Body of pancreas (tissue), 4 donors: ENCODE data around the gene DNAH10. TPM values are rescaled to one million over a fixed set of nuclear protein-coding genes. Genes with fewer than 3 reads are reported as not detected.

Source experiments
- ATAC-seq: fragments of 150-250 bp; one replicate; pipeline ENCODE4 v1.9.1; 2016
- DNase-seq, 4 donors: peaks; one replicate each; pipeline ENCODE4 v3.0.0-alpha.2; 2019
- H3K27ac ChIP-seq, 4 donors: fragments of 200-600 bp; sonication (generic); 1 replicate in 3 of 4; 2 replicates in 1 of 4; pipeline versions ENCODE4 v1.5.1 to v1.6.1; 2016 to 2019; ENCODE audit warnings: mild to moderate bottlenecking in 1 of 4, mixed read lengths in 1 of 4, moderate library complexity in 1 of 4
- H3K27me3 ChIP-seq, 2 donors: fragments of 200-600 bp; sonication (generic); one replicate each; pipeline ENCODE4 v1.6.0; 2016; ENCODE audit warnings: mild to moderate bottlenecking in 1 of 2
- H3K36me3 ChIP-seq, 2 donors: fragments of 200-600 bp; sonication (generic); replicated peaks in 1 of 2; 2 replicates each; pipeline ENCODE4 v1.5.1; 2016; ENCODE audit warnings: low read depth in 2 of 2; ENCODE audit not compliant: insufficient read depth in 1 of 2
- H3K4me1 ChIP-seq: fragments of 200-600 bp; sonication (generic); one replicate; pipeline ENCODE4 v1.6.0; 2016
- H3K4me3 ChIP-seq, 2 donors: fragments of 200-600 bp; sonication (generic); 1 replicate in 1 of 2; 2 replicates in 1 of 2; pipeline ENCODE4 v1.5.1; 2016 to 2019
- H3K9me3 ChIP-seq, 3 donors: fragments of 200-600 bp; sonication (generic); 1 replicate in 2 of 3; 2 replicates in 1 of 3; pipeline ENCODE4 v1.5.1; 2016
- POLR2A ChIP-seq, 3 donors: fragments of 450-650 bp; IDR thresholded peaks; one replicate each; pipeline ENCODE4 v1.6.1; 2016; ENCODE audit warnings: antibody characterized with exemption in 3 of 3, mild to moderate bottlenecking in 2 of 3
- WGBS, 2 donors: methylation state at CpG; one replicate each; pipeline ENCODE4 v1.1.5; 2017; 5-methylcytosine and 5-hydroxymethylcytosine counted together
- intact Hi-C: fragments of 100-400 bp; cut with DNase I; formaldehyde crosslinking; loops from one replicate; pipeline ENCODE4 v1.15.1; 2023
- total RNA-seq, 2 donors: library from RNA; depleted of rRNA; stranded (reverse); fragments of >200 nt; gene quantifications; one replicate each; pipeline ENCODE4 v1.1.0, GENCODE V29; 2016
- TF ChIP-seq, protein P1 (sequence below), 7 experiments: fragments of 450-650 bp in 4 of 7; fragments of 200-600 bp in 3 of 7; sonication (generic) in 3 of 7; IDR thresholded peaks; one replicate each; pipeline ENCODE4 v1.5.1; 2016 to 2019; ENCODE audit warnings: antibody characterized with exemption in 7 of 7

Gene DNAH10
- total RNA-seq, 2 donors from 2014 or later: 0.26 TPM; not detected in 1

DNA sequence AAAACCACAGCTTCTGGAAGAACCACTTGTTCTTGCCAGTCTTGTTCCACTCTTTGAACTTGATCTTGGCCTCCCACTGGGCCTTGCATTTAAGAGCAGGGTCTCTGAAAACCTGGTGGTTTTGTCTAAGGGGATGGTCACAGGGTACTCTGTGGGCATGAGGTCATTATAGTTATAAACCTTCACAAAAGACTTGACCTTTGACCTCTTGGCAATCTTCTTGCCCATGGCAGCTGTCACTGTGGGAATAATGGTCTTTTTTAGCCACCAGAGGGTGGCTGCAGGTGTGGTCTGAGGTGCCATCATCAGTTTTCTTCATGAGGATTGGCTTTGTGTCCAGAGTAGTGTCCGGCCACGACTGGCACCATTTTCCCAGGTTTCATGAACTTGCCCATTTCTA is 40.9 kb upstream of the DNAH10 start:
- Histone ChIP-seq H3K4me1 (no peaks in the 10 kb centered on the region), H3K27ac (no peak overlapping the region), H3K4me3 (no peak overlapping the region), H3K27me3 (no peaks in the 10 kb centered on the region), H3K9me3 (no peaks in the 10 kb centered on the region), H3K36me3 (peaks cover 0 to 5% of the 10 kb centered on the region in 2 donors)
- ATAC-seq (no peak), DNase-seq (no peak)
- no peak for TF ChIP-seq POLR2A (IDR thresholded peaks at IDR 0.05)
- TF ChIP-seq, protein P1, sequence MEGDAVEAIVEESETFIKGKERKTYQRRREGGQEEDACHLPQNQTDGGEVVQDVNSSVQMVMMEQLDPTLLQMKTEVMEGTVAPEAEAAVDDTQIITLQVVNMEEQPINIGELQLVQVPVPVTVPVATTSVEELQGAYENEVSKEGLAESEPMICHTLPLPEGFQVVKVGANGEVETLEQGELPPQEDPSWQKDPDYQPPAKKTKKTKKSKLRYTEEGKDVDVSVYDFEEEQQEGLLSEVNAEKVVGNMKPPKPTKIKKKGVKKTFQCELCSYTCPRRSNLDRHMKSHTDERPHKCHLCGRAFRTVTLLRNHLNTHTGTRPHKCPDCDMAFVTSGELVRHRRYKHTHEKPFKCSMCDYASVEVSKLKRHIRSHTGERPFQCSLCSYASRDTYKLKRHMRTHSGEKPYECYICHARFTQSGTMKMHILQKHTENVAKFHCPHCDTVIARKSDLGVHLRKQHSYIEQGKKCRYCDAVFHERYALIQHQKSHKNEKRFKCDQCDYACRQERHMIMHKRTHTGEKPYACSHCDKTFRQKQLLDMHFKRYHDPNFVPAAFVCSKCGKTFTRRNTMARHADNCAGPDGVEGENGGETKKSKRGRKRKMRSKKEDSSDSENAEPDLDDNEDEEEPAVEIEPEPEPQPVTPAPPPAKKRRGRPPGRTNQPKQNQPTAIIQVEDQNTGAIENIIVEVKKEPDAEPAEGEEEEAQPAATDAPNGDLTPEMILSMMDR (IDR thresholded peaks at IDR 0.05): no peak
- 95% methylated on average over 2 of the region's 2 CpGs; no CpG with 5 or more reads in 1 of the 2 donors for WGBS, 2 donors
- intact Hi-C loops: no loop called here

DNA sequence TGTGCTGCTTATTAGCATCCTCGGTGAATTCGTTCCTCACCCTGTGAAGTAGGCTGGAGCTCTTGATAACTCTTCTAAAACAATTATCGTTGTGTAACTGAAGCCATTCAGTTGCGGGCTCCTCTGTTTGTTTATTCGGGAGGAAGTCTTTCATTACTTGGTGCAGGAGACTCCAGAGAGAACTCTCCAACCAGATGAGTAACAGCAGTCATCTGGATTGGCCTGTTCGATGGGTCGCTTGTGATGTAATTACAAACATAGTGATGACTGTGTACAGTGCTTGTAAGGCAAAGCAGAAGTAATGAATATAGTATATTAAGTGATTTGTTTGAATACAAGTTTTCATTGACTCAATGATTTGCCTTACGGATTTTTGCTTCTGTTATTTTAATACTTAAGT is 39.1 kb upstream of the DNAH10 start:
- Histone ChIP-seq H3K36me3 (peaks cover 0 to 8% of the 10 kb centered on the region in 2 donors), H3K9me3 (no peaks in the 10 kb centered on the region), H3K4me1 (no peaks in the 10 kb centered on the region), H3K4me3 (no peak overlapping the region), H3K27ac (no peak overlapping the region), H3K27me3 (no peaks in the 10 kb centered on the region)
- WGBS, 2 donors: 83% methylated on average over 8 of the region's 8 CpGs
- ATAC-seq (no peak), DNase-seq (no peak)
- intact Hi-C loops: no loop called here
- no peak for TF ChIP-seq POLR2A (IDR thresholded peaks at IDR 0.05)
- TF ChIP-seq, protein P1 (IDR thresholded peaks at IDR 0.05): no peak

GRCh38 chr12:123723765-123724164 is 38.3 kb upstream of the DNAH10 start:
- Histone ChIP-seq H3K27me3 (no peaks in the 10 kb centered on the region), H3K4me1 (no peaks in the 10 kb centered on the region), H3K9me3 (no peaks in the 10 kb centered on the region), H3K27ac (no peak overlapping the region), H3K36me3 (peaks cover 0 to 8% of the 10 kb centered on the region in 2 donors), H3K4me3 (no peak overlapping the region)
- intact Hi-C loops: no loop called here
- DNase-seq (no peak), ATAC-seq (no peak)
- TF ChIP-seq POLR2A (IDR thresholded peaks at IDR 0.05): no peak
- TF ChIP-seq, protein P1 (IDR thresholded peaks at IDR 0.05): no peak
- 74 to 90% methylated on average over 5 of the region's 5 CpGs for WGBS, 2 donors

GRCh38 chr12:123726244-123726643 is 35.9 kb upstream of the DNAH10 start:
- DNase-seq (no peak), ATAC-seq (no peak)
- Histone ChIP-seq H3K4me3 (no peak overlapping the region), H3K36me3 (peaks cover 0 to 8% of the 10 kb centered on the region in 2 donors), H3K27ac (no peak overlapping the region), H3K4me1 (no peaks in the 10 kb centered on the region), H3K9me3 (no peaks in the 10 kb centered on the region), H3K27me3 (no peaks in the 10 kb centered on the region)
- TF ChIP-seq, protein P1 (IDR thresholded peaks at IDR 0.05): no peak
- no peak for TF ChIP-seq POLR2A (IDR thresholded peaks at IDR 0.05)
- intact Hi-C loops: no loop called here
- WGBS, 2 donors: 61 to 72% methylated on average over 2 of the region's 2 CpGs

DNA sequence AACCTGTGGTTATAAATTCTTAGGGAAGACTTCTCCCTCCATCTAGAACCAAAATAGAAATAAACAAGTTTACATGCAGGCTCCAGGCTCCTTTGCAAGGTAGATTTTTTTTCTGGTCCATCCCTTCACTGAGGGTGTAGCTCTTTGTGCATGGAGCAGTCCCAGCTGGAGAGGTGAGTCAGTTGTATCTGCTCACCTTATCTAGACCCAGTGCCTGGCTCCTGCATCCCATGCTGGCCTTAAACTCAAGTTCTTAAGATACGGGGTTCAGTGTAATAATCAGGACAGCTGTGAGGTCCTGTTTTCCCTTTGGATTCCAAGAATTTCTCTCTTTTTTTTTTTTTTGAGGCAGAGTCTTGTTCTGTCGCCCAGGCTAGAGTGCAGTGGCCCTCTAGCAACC is 35.1 kb upstream of the DNAH10 start:
- Histone ChIP-seq H3K27me3 (no peaks in the 10 kb centered on the region), H3K4me1 (no peaks in the 10 kb centered on the region), H3K4me3 (no peak overlapping the region), H3K9me3 (no peaks in the 10 kb centered on the region), H3K27ac (no peak overlapping the region), H3K36me3 (peaks cover 0 to 8% of the 10 kb centered on the region in 2 donors)
- DNase-seq (no peak), ATAC-seq (no peak)
- intact Hi-C loops: no loop called here
- TF ChIP-seq, protein P1 (IDR thresholded peaks at IDR 0.05): no peak
- no peak for TF ChIP-seq POLR2A (IDR thresholded peaks at IDR 0.05)
- 86 to 91% methylated on average over 2 of the region's 2 CpGs for WGBS, 2 donors
